ENCODE results near the gene ATP5MC2.

The ATP5MC2 gene

GRCh38 chr12:53709671-53710070 is 33.8 kb upstream of the ATP5MC2 start:
- Histone ChIP-seq H3K4me3 (ENCODE audit: low read depth in 1 of 2, low read length in 2 of 2) (no peak overlapping the region), H3K4me2 (ENCODE audit: insufficient read depth, low read length) (no peak overlapping the region), H3K79me2 (ENCODE audit: insufficient read depth, low read length) (no peaks in the 10 kb centered on the region), H4K20me1 (ENCODE audit: insufficient read depth, low read length) (no peaks in the 10 kb centered on the region), H3K9ac (ENCODE audit: low read depth, low read length) (no peak overlapping the region), H3K4me1 (ENCODE audit: insufficient read depth, low read length) (no peaks in the 10 kb centered on the region), H3K9me3 (ENCODE audit: insufficient read depth, low read length, severe bottlenecking) (no peaks in the 10 kb centered on the region), H3K27ac (ENCODE audit: low read length) (no peak overlapping the region), H3K36me3 (ENCODE audit: insufficient read depth, low read length) (no peaks in the 10 kb centered on the region), H2AFZ (ENCODE audit: low read depth, low read length) (no peak overlapping the region), H3K27me3 (ENCODE audit: insufficient read depth, low read length, poor library complexity) (peaks cover 12% of the 10 kb centered on the region)
- TF ChIP-seq CTCF (IDR thresholded peaks at IDR 0.05; ENCODE audit: borderline replicate concordance, extremely low read depth, low read length, poor library complexity, severe bottlenecking), result no peak
- TF ChIP-seq EZH2 (IDR thresholded peaks at IDR 0.05; ENCODE audit: borderline replicate concordance, low read depth, low read length, severe bottlenecking), result no peak
- ATAC-seq (ENCODE audit: insufficient read depth, low read depth) (peak; percentile 35; the same call in 1 of the 3 replicates), DNase-seq (no peak)

- Histone ChIP-seq H3K79me2 (ENCODE audit: insufficient read depth, low read length) (no peaks in the 10 kb centered on the region), H3K4me3 (ENCODE audit: low read depth in 1 of 2, low read length in 2 of 2) (no peak overlapping the region), H3K9me3 (ENCODE audit: insufficient read depth, low read length, severe bottlenecking) (no peaks in the 10 kb centered on the region), H3K4me2 (ENCODE audit: insufficient read depth, low read length) (no peak overlapping the region), H4K20me1 (ENCODE audit: insufficient read depth, low read length) (no peaks in the 10 kb centered on the region), H3K27ac (ENCODE audit: low read length) (no peak overlapping the region), H3K9ac (ENCODE audit: low read depth, low read length) (no peak overlapping the region), H3K27me3 (ENCODE audit: insufficient read depth, low read length, poor library complexity) (peaks cover 41% of the 10 kb centered on the region), H3K36me3 (ENCODE audit: insufficient read depth, low read length) (no peaks in the 10 kb centered on the region), H3K4me1 (ENCODE audit: insufficient read depth, low read length) (no peaks in the 10 kb centered on the region), H2AFZ (ENCODE audit: low read depth, low read length) (no peak overlapping the region)
- TF ChIP-seq EZH2 (IDR thresholded peaks at IDR 0.05; ENCODE audit: borderline replicate concordance, low read depth, low read length, severe bottlenecking) (no peak), CTCF (IDR thresholded peaks at IDR 0.05; ENCODE audit: borderline replicate concordance, extremely low read depth, low read length, poor library complexity, severe bottlenecking) (no peak)
- no peak for DNase-seq
- no peak for ATAC-seq (ENCODE audit: insufficient read depth, low read depth)
Observed at GRCh38 chr12:53706080-53706479, 30.2 kb upstream of the ATP5MC2 start.

GRCh38 chr12:53703756-53704155 is 27.9 kb upstream of the ATP5MC2 start:
- Histone ChIP-seq H3K4me3 (ENCODE audit: low read depth in 1 of 2, low read length in 2 of 2) (no peak overlapping the region), H3K4me1 (ENCODE audit: insufficient read depth, low read length) (no peaks in the 10 kb centered on the region), H3K4me2 (ENCODE audit: insufficient read depth, low read length) (no peak overlapping the region), H3K9me3 (ENCODE audit: insufficient read depth, low read length, severe bottlenecking) (no peaks in the 10 kb centered on the region), H3K9ac (ENCODE audit: low read depth, low read length) (no peak overlapping the region), H3K79me2 (ENCODE audit: insufficient read depth, low read length) (no peaks in the 10 kb centered on the region), H3K36me3 (ENCODE audit: insufficient read depth, low read length) (no peaks in the 10 kb centered on the region), H4K20me1 (ENCODE audit: insufficient read depth, low read length) (no peaks in the 10 kb centered on the region), H3K27ac (ENCODE audit: low read length) (no peak overlapping the region), H3K27me3 (ENCODE audit: insufficient read depth, low read length, poor library complexity) (peaks cover 46% of the 10 kb centered on the region), H2AFZ (ENCODE audit: low read depth, low read length) (no peak overlapping the region)
- ATAC-seq (ENCODE audit: insufficient read depth, low read depth) (no peak), DNase-seq (no peak)
- TF ChIP-seq CTCF (IDR thresholded peaks at IDR 0.05; ENCODE audit: borderline replicate concordance, extremely low read depth, low read length, poor library complexity, severe bottlenecking) (no peak), EZH2 (IDR thresholded peaks at IDR 0.05; ENCODE audit: borderline replicate concordance, low read depth, low read length, severe bottlenecking) (no peak)
